Urinary bladder (tissue), 4 donors: ENCODE data around the gene RIN2. TPM values are rescaled to one million over a fixed set of nuclear protein-coding genes. Genes with fewer than 3 reads are reported as not detected.
A peak's percentile ranks its signal among the peaks of the same experiment; 100 is the strongest.

Experiments
- DNase-seq: peaks from one replicate; pipeline ENCODE4 v3.0.0-alpha.2; 2015; ENCODE audit errors: extremely low spot score
- H3K27ac ChIP-seq: one replicate; pipeline ENCODE4 v1.5.1; 2013; ENCODE audit warnings: low read depth, mild to moderate bottlenecking, moderate library complexity
- H3K36me3 ChIP-seq: one replicate; pipeline ENCODE4 v1.6.1; 2013; ENCODE audit warnings: mild to moderate bottlenecking, moderate library complexity; ENCODE audit not compliant: insufficient read depth
- H3K4me1 ChIP-seq: one replicate; pipeline ENCODE4 v1.6.1; 2013; ENCODE audit warnings: mild to moderate bottlenecking, moderate library complexity; ENCODE audit not compliant: insufficient read depth
- H3K4me3 ChIP-seq: one replicate; pipeline ENCODE4 v1.5.1; 2013; ENCODE audit warnings: low read depth, low read length
- WGBS: extraction: QIAGEN DNeasy Blood & Tissue Kit; methylation state at CpG from one replicate; pipeline ENCODE4 v1.1.7; 2013; 5-methylcytosine and 5-hydroxymethylcytosine counted together
- polyA plus RNA-seq: library from polyadenylated mRNA; stranded (reverse); fragments of 200-250 nt; gene quantifications from one replicate; pipeline ENCODE4 v1.2.3, GENCODE V29; 2013
- total RNA-seq: library from RNA; depleted of rRNA; stranded (reverse); fragments of >200 nt; gene quantifications from one replicate; pipeline ENCODE4 v1.2.3, GENCODE V29; 2014
- donor health status: healthy with polysubstance abuse.
- donor health status: healthy.

Gene RIN2
- total and polyA plus RNA-seq, 2 donors: 19.5 to 45.5 TPM

- Histone ChIP-seq H3K4me3 (no peak overlapping the region), H3K36me3 (no peaks in the 10 kb centered on the region), H3K27ac (no peak overlapping the region), H3K4me1 (no peaks in the 10 kb centered on the region)
- DNase-seq: no peak
- WGBS: 58% methylated on average over 3 of the region's 3 CpGs
Measured at GRCh38 chr20:19778404-19778803, 20.3 kb downstream of the RIN2 start.

GRCh38 chr20:19779634-19780033 is 21.6 kb downstream of the RIN2 start:
- no peaks in the 10 kb centered on the region for H3K4me1 ChIP-seq
- H3K36me3 ChIP-seq: no peaks in the 10 kb centered on the region
- no peak overlapping the region for H3K27ac ChIP-seq
- WGBS: 91% methylated on average over 5 of the region's 5 CpGs
- H3K4me3 ChIP-seq: no peak overlapping the region
- DNase-seq: no peak

- Histone ChIP-seq H3K4me1 (peaks cover under 1% of the 10 kb centered on the region), H3K27ac (no peak overlapping the region), H3K36me3 (no peaks in the 10 kb centered on the region), H3K4me3 (no peak overlapping the region)
- WGBS: 84% methylated on average over 5 of the region's 5 CpGs
- DNase-seq: no peak
Measured at GRCh38 chr20:19780261-19780660, 22.2 kb downstream of the RIN2 start.

GRCh38 chr20:19781235-19781634 is 23.2 kb downstream of the RIN2 start:
- WGBS: 94% methylated on average over 7 of the region's 7 CpGs
- Histone ChIP-seq H3K4me1 (peaks cover 2% of the 10 kb centered on the region), H3K27ac (no peak overlapping the region), H3K4me3 (no peak overlapping the region), H3K36me3 (no peaks in the 10 kb centered on the region)
- no peak for DNase-seq

- H3K4me3 ChIP-seq: no peak overlapping the region
- no peaks in the 10 kb centered on the region for H3K36me3 ChIP-seq
- H3K27ac ChIP-seq: no peak overlapping the region
- peaks cover 2% of the 10 kb centered on the region for H3K4me1 ChIP-seq
- no peak for DNase-seq
- 94% methylated on average over 3 of the region's 3 CpGs for WGBS
Measured at GRCh38 chr20:19782669-19783068, 24.6 kb downstream of the RIN2 start.

- no peak for DNase-seq
- WGBS: 65% methylated on average over 7 of the region's 7 CpGs
- Histone ChIP-seq H3K27ac (no peak overlapping the region), H3K4me3 (no peak overlapping the region), H3K4me1 (peaks cover 2% of the 10 kb centered on the region), H3K36me3 (no peaks in the 10 kb centered on the region)
Measured at GRCh38 chr20:19783966-19784401, 25.9 kb downstream of the RIN2 start.

- Histone ChIP-seq H3K4me1 (peaks cover 2% of the 10 kb centered on the region), H3K4me3 (no peak overlapping the region), H3K36me3 (no peaks in the 10 kb centered on the region), H3K27ac (no peak overlapping the region)
- 13% methylated on average over 11 of the region's 11 CpGs for WGBS
- peak; percentile 76 for DNase-seq
Measured at GRCh38 chr20:19784511-19785172, 26.6 kb downstream of the RIN2 start.

GRCh38 chr20:19785173-19785982 is 27.3 kb downstream of the RIN2 start:
- no peak overlapping the region for H3K27ac ChIP-seq
- 33% methylated on average over 5 of the region's 5 CpGs for WGBS
- no peak overlapping the region for H3K4me3 ChIP-seq
- H3K36me3 ChIP-seq: no peaks in the 10 kb centered on the region
- H3K4me1 ChIP-seq: peaks cover 2% of the 10 kb centered on the region
- DNase-seq: no peak

GRCh38 chr20:19785983-19786285 is 27.9 kb downstream of the RIN2 start:
- no peak for DNase-seq
- no peaks in the 10 kb centered on the region for H3K36me3 ChIP-seq
- peaks cover 2% of the 10 kb centered on the region for H3K4me1 ChIP-seq
- H3K4me3 ChIP-seq: no peak overlapping the region
- no peak overlapping the region for H3K27ac ChIP-seq
- WGBS: 79% methylated on average over 1 of the region's 1 CpG

GRCh38 chr20:19786311-19786710 is 28.3 kb downstream of the RIN2 start:
- Histone ChIP-seq H3K27ac (no peak overlapping the region), H3K4me3 (no peak overlapping the region), H3K4me1 (peaks cover 2% of the 10 kb centered on the region), H3K36me3 (no peaks in the 10 kb centered on the region)
- 37% methylated on average over 5 of the region's 5 CpGs for WGBS
- DNase-seq: no peak

- Histone ChIP-seq H3K36me3 (no peaks in the 10 kb centered on the region), H3K4me3 (no peak overlapping the region), H3K27ac (no peak overlapping the region), H3K4me1 (peaks cover 2% of the 10 kb centered on the region)
- DNase-seq: no peak
- 99% methylated on average over 3 of the region's 3 CpGs for WGBS
Measured at GRCh38 chr20:19787366-19787765, 29.3 kb downstream of the RIN2 start.

GRCh38 chr20:19789009-19789408 is 31.0 kb downstream of the RIN2 start:
- Histone ChIP-seq H3K27ac (no peak overlapping the region), H3K4me1 (peaks cover 2% of the 10 kb centered on the region), H3K36me3 (no peaks in the 10 kb centered on the region), H3K4me3 (no peak overlapping the region)
- 96% methylated on average over 5 of the region's 5 CpGs for WGBS
- no peak for DNase-seq

GRCh38 chr20:19789446-19789845 is 31.4 kb downstream of the RIN2 start:
- Histone ChIP-seq H3K27ac (no peak overlapping the region), H3K4me1 (peaks cover 2% of the 10 kb centered on the region), H3K4me3 (no peak overlapping the region), H3K36me3 (no peaks in the 10 kb centered on the region)
- no peak for DNase-seq
- WGBS: 80% methylated on average over 2 of the region's 2 CpGs

- no peak for DNase-seq
- Histone ChIP-seq H3K36me3 (no peaks in the 10 kb centered on the region), H3K27ac (no peak overlapping the region), H3K4me3 (no peak overlapping the region), H3K4me1 (no peaks in the 10 kb centered on the region)
- WGBS: 97% methylated on average over 2 of the region's 2 CpGs
Measured at GRCh38 chr20:19791887-19792286, 33.8 kb downstream of the RIN2 start.
